B cell (primary cell): ENCODE measurements around the gene SAMD10. TPM values are rescaled to one million over a fixed set of nuclear protein-coding genes. Genes with fewer than 3 reads are reported as not detected.

Experiments used
- ATAC-seq: fragments of 200-7000 bp; cut with Tn5 transposase; one replicate; pipeline ENCODE4 v1.10.0; 2021; ENCODE audit warnings: low read depth, mild to moderate bottlenecking, moderate number of reproducible peaks, moderate library complexity
- CTCF ChIA-PET: fragments of 350-600 bp; sonication (Branson Sonifier 250); formaldehyde crosslinking; loops from one replicate; lab custom pipeline; 2021; ENCODE audit warnings: antibody characterized with exemption, inconsistent platforms; lab: Charles Lee
- POLR2A ChIA-PET: fragments of 350-600 bp; sonication (Branson Sonifier 250); formaldehyde crosslinking; loops from one replicate; lab custom pipeline; 2021; ENCODE audit warnings: antibody characterized with exemption; lab: Charles Lee
- DNase-seq: peaks from one replicate; pipeline ENCODE4 v3.0.0; 2013
- H2AFZ ChIP-seq: 2 replicates; pipeline ENCODE4 v1.6.1; 2012; ENCODE audit warnings: mild to moderate bottlenecking, low read depth, low read length; ENCODE audit not compliant: insufficient read depth, poor library complexity, severe bottlenecking
- H3K27ac ChIP-seq, 2 donors: 1 replicate in 1 of 2; 2 replicates in 1 of 2; pipeline ENCODE4 v1.5.1; 2012 to 2013; ENCODE audit warnings: low read length in 2 of 2, mild to moderate bottlenecking in 2 of 2, moderate library complexity in 1 of 2
- H3K27me3 ChIP-seq, 4 experiments: fragments of 200-600 bp in 1 of 4; sonication (generic) in 1 of 4; replicated peaks in 1 of 4; 1 replicate in 2 of 4; 2 replicates in 2 of 4; pipeline versions ENCODE4 v1.6.1 to v1.7.0; 2013 to 2016; ENCODE audit warnings: low read length in 3 of 4, mild to moderate bottlenecking in 2 of 4, mixed read lengths in 1 of 4, moderate library complexity in 1 of 4; ENCODE audit not compliant: insufficient read depth in 4 of 4, control insufficient read depth in 3 of 4; ENCODE audit errors: control extremely low read depth in 1 of 4
- H3K36me3 ChIP-seq, 2 experiments: replicated peaks in 1 of 2; 1 replicate in 1 of 2; 2 replicates in 1 of 2; pipeline versions ENCODE4 v1.6.1 to v1.7.1; 2013; ENCODE audit warnings: low read length in 1 of 2; ENCODE audit not compliant: insufficient read depth in 2 of 2, control insufficient read depth in 1 of 2; ENCODE audit errors: control extremely low read depth in 1 of 2, extremely low read depth in 1 of 2
- H3K4me1 ChIP-seq, 2 donors: fragments of 200-600 bp in 1 of 2; sonication (generic) in 1 of 2; 1 replicate in 1 of 2; 2 replicates in 1 of 2; pipeline versions ENCODE4 v1.5.1 to v1.6.1; 2013 to 2017; ENCODE audit warnings: low read length in 2 of 2; ENCODE audit not compliant: control insufficient read depth in 2 of 2, insufficient read depth in 2 of 2
- H3K4me2 ChIP-seq: replicated peaks from 2 replicates; pipeline ENCODE3; 2012; ENCODE audit warnings: mild to moderate bottlenecking, low read depth, low read length; ENCODE audit not compliant: poor library complexity, severe bottlenecking
- H3K4me3 ChIP-seq, 5 experiments: fragments of 200-600 bp in 1 of 5; sonication (generic) in 1 of 5; 1 replicate in 3 of 5; 2 replicates in 2 of 5; pipeline versions ENCODE4 v1.5.1 to v1.7.0; 2011 to 2016; ENCODE audit warnings: low read length in 4 of 5, mild to moderate bottlenecking in 4 of 5, low read depth in 2 of 5, control low read depth in 1 of 5, moderate library complexity in 1 of 5; ENCODE audit not compliant: insufficient read depth in 1 of 5; ENCODE audit errors: control extremely low read depth in 1 of 5, extremely low read depth in 1 of 5
- H3K79me2 ChIP-seq: fragments of 200-600 bp; sonication (generic); one replicate; pipeline ENCODE4 v1.6.0; 2016; ENCODE audit warnings: low read length; ENCODE audit not compliant: control insufficient read depth, insufficient read depth
- H3K9ac ChIP-seq: fragments of 200-600 bp; sonication (generic); 2 replicates; pipeline ENCODE4 v1.6.1; 2017; ENCODE audit warnings: mild to moderate bottlenecking, low read length, moderate library complexity
- H3K9me3 ChIP-seq, 3 donors: one replicate each; pipeline versions ENCODE4 v1.6.1 to v1.7.1; 2013; ENCODE audit warnings: low read length in 2 of 3; ENCODE audit not compliant: control insufficient read depth in 2 of 3, insufficient read depth in 1 of 3; ENCODE audit errors: control extremely low read depth in 1 of 3
- H4K20me1 ChIP-seq: 2 replicates; pipeline ENCODE4 v1.6.0; 2012; ENCODE audit warnings: mild to moderate bottlenecking, low read length; ENCODE audit not compliant: insufficient read depth, control insufficient read depth, poor library complexity, severe bottlenecking
- H3K27ac Mint-ChIP-seq: one replicate; pipeline ENCODE4 v1.8.0; 2021; ENCODE audit warnings: mixed read lengths
- H3K27me3 Mint-ChIP-seq: one replicate; pipeline ENCODE4 v1.8.0; 2021; ENCODE audit warnings: mixed read lengths
- H3K4me1 Mint-ChIP-seq: one replicate; pipeline ENCODE4 v1.8.0; 2021; ENCODE audit warnings: mixed read lengths
- H3K4me3 Mint-ChIP-seq: one replicate; pipeline ENCODE4 v1.8.0; 2021; ENCODE audit warnings: mixed read lengths
- H3K9me3 Mint-ChIP-seq: one replicate; pipeline ENCODE4 v1.8.0; 2022; ENCODE audit warnings: mixed read lengths; ENCODE audit not compliant: insufficient read depth
- CTCF ChIP-seq: fragments of 200-600 bp; IDR thresholded peaks from one replicate; pipeline ENCODE4 v1.8.0; 2022; ENCODE audit warnings: antibody characterized with exemption, mild to moderate bottlenecking
- EZH2 ChIP-seq: IDR thresholded peaks from 2 replicates; pipeline ENCODE4 v1.6.1; 2012; ENCODE audit warnings: borderline replicate concordance, low read depth, mild to moderate bottlenecking, moderate library complexity, low read length; ENCODE audit not compliant: insufficient read depth, poor library complexity, severe bottlenecking
- WGBS: methylation state at CpG from one replicate; pipeline ENCODE4 v1.1.5; 2013; ENCODE audit warnings: missing lambda C conversion rate; ENCODE audit not compliant: insufficient coverage; 5-methylcytosine and 5-hydroxymethylcytosine counted together
- intact Hi-C: fragments of 100-400 bp; cut with micrococcal nuclease; formaldehyde crosslinking; loops from one replicate; pipeline ENCODE4 v1.10.0; 2022
- polyA plus RNA-seq: library from polyadenylated mRNA; depleted of rRNA; stranded (reverse); fragments of >200 nt; gene quantifications from 2 replicates; pipeline ENCODE4 v1.2.3, GENCODE V29; 2012
- total RNA-seq, 2 donors: library from RNA; stranded (reverse); fragments of 120-200 nt in 1 of 2; gene quantifications; 1 replicate in 1 of 2; 2 replicates in 1 of 2; pipeline versions ENCODE4 v1.2.3 to v1.2.4, GENCODE V29; 2013 to 2022

The SAMD10 gene
- total and polyA plus RNA-seq, 2 donors (not counting 1 experiment from before 2014, with no cell fraction given): 12.7 to 34.2 TPM

- no peaks in the 10 kb centered on the region for H3K9me3 ChIP-seq
- ATAC-seq (peak; percentile 42), DNase-seq (peak; percentile 78)
- H3K4me1 ChIP-seq: peaks cover 33 to 52% of the 10 kb centered on the region in 2 donors
- peak overlapping the region; percentile 76 for H3K9ac ChIP-seq
- Mint-ChIP-seq H3K27ac (peak overlapping the region; percentile 89), H3K4me1 (peaks cover 52% of the 10 kb centered on the region), H3K9me3 (no peaks in the 10 kb centered on the region), H3K27me3 (no peaks in the 10 kb centered on the region), H3K4me3 (peak overlapping the region; percentile 83)
- intact Hi-C loops: no loop called here
- no peak for TF ChIP-seq CTCF
- TF ChIP-seq EZH2: no peak
- H3K36me3 ChIP-seq: peaks cover 0 to 12% of the 10 kb centered on the region in 2 experiments
- POLR2A ChIA-PET: interaction anchor here (1.0 to 2.3 kb wide), 5 partner anchors 23 to 482 kb away, joined by 3 to 12 read pairs (median 7); partner anchors contain the start of genes DNAJC5, PPDPF, TPD52L2 and UCKL1
- peak overlapping the region; percentile 51 to 81 for H3K27ac ChIP-seq
- H4K20me1 ChIP-seq: peaks cover 29% of the 10 kb centered on the region
- CTCF ChIA-PET: interaction anchor here (0.6 to 2.3 kb wide), 6 partner anchors 22 to 441 kb away, joined by 3 to 25 read pairs (median 6); partner anchors contain the start of genes LKAAEAR1, PTK6, TPD52L2 and UCKL1
- H3K79me2 ChIP-seq: peaks cover 21% of the 10 kb centered on the region
- peak overlapping the region; percentile 80 for H2AFZ ChIP-seq
- peak overlapping the region; percentile 93 for H3K4me2 ChIP-seq
- H3K4me3 ChIP-seq: peak overlapping the region; percentile 13 to 85 (median 74)
- H3K27me3 ChIP-seq: no peaks in the 10 kb centered on the region
- under 1% methylated on average over 48 of the region's 52 CpGs for WGBS
Observed at GRCh38 chr20:63978319-63979228, 868 bp downstream of the SAMD10 start.
